Measurements from ENCODE around the gene HIRIP3.
A peak's percentile ranks its signal among the peaks of the same experiment; 100 is the strongest.

- TF ChIP-seq CTCF (IDR thresholded peaks at IDR 0.05; ENCODE audit: extremely low read depth in 1 of 2, insufficient read depth in 1 of 2, low read depth in 1 of 2, low read length in 2 of 2): no peak
- TF ChIP-seq MAX (IDR thresholded peaks at IDR 0.05; ENCODE audit: insufficient read depth, insufficient read length): peak; percentile 5
These were observed 721 bp upstream of the HIRIP3 start, which contains the start of gene INO80E for GRCh38 chr16:29995911-29996765.
